Nephron progenitor cell (in vitro differentiated cells): ENCODE data around the gene ALDOA.

Experiments used
- DNase-seq: peaks from one replicate; pipeline ENCODE4 v3.0.0; 2021
- H3K27ac Mint-ChIP-seq: 2 replicates; pipeline ENCODE4 v1.8.0; 2021; ENCODE audit warnings: mild to moderate bottlenecking, moderate library complexity, mixed read lengths
- H3K27me3 Mint-ChIP-seq: 2 replicates; pipeline ENCODE4 v1.8.0; 2021; ENCODE audit warnings: mild to moderate bottlenecking, low read depth, mixed read lengths; ENCODE audit not compliant: poor library complexity
- H3K36me3 Mint-ChIP-seq: 2 replicates; pipeline ENCODE4 v1.8.0; 2021; ENCODE audit warnings: low read depth, mixed read lengths
- H3K4me1 Mint-ChIP-seq: 2 replicates; pipeline ENCODE4 v1.8.0; 2021; ENCODE audit warnings: mixed read lengths
- H3K4me3 Mint-ChIP-seq: 2 replicates; pipeline ENCODE4 v1.8.0; 2021; ENCODE audit warnings: mild to moderate bottlenecking, moderate library complexity, mixed read lengths
- H3K9me3 Mint-ChIP-seq: 2 replicates; pipeline ENCODE4 v1.8.0; 2021; ENCODE audit warnings: mild to moderate bottlenecking, moderate library complexity, mixed read lengths
- CTCF ChIP-seq: fragments of 200-600 bp; sonication (generic); IDR thresholded peaks from 2 replicates; pipeline ENCODE4 v1.5.0; 2021; ENCODE audit warnings: antibody characterized with exemption

The ALDOA gene

GRCh38 chr16:30023586-30023985 is 42.0 kb upstream of the ALDOA start:
- no peak for DNase-seq
- Mint-ChIP-seq H3K36me3 (no peaks in the 10 kb centered on the region), H3K4me3 (no peak overlapping the region), H3K9me3 (no peaks in the 10 kb centered on the region), H3K27me3 (peaks cover 57% of the 10 kb centered on the region), H3K27ac (no peak overlapping the region), H3K4me1 (peaks cover 26% of the 10 kb centered on the region)
- TF ChIP-seq CTCF: no peak

- no peak for DNase-seq
- H3K27ac Mint-ChIP-seq: no peak overlapping the region
- H3K36me3 Mint-ChIP-seq: no peaks in the 10 kb centered on the region
- TF ChIP-seq CTCF: no peak
- H3K4me3 Mint-ChIP-seq: no peak overlapping the region
- peaks cover 57% of the 10 kb centered on the region for H3K27me3 Mint-ChIP-seq
- peaks cover 26% of the 10 kb centered on the region for H3K4me1 Mint-ChIP-seq
- no peaks in the 10 kb centered on the region for H3K9me3 Mint-ChIP-seq
These were observed 41.1 kb upstream of the ALDOA start for GRCh38 chr16:30024451-30024850.

GRCh38 chr16:30025156-30025555 is 40.4 kb upstream of the ALDOA start:
- Mint-ChIP-seq H3K4me3 (no peak overlapping the region), H3K27ac (no peak overlapping the region), H3K4me1 (peaks cover 32% of the 10 kb centered on the region), H3K9me3 (no peaks in the 10 kb centered on the region), H3K27me3 (peaks cover 61% of the 10 kb centered on the region), H3K36me3 (no peaks in the 10 kb centered on the region)
- DNase-seq: no peak
- no peak for TF ChIP-seq CTCF

GRCh38 chr16:30025574-30025973 is 40.0 kb upstream of the ALDOA start:
- TF ChIP-seq CTCF: no peak
- no peak overlapping the region for H3K4me3 Mint-ChIP-seq
- H3K9me3 Mint-ChIP-seq: no peaks in the 10 kb centered on the region
- peaks cover 61% of the 10 kb centered on the region for H3K27me3 Mint-ChIP-seq
- no peak for DNase-seq
- peaks cover 34% of the 10 kb centered on the region for H3K4me1 Mint-ChIP-seq
- no peaks in the 10 kb centered on the region for H3K36me3 Mint-ChIP-seq
- no peak overlapping the region for H3K27ac Mint-ChIP-seq

GRCh38 chr16:30026449-30026848 is 39.1 kb upstream of the ALDOA start:
- H3K4me1 Mint-ChIP-seq: peaks cover 33% of the 10 kb centered on the region
- no peak for TF ChIP-seq CTCF
- no peaks in the 10 kb centered on the region for H3K36me3 Mint-ChIP-seq
- DNase-seq: no peak
- H3K27ac Mint-ChIP-seq: no peak overlapping the region
- peaks cover 61% of the 10 kb centered on the region for H3K27me3 Mint-ChIP-seq
- no peaks in the 10 kb centered on the region for H3K9me3 Mint-ChIP-seq
- H3K4me3 Mint-ChIP-seq: no peak overlapping the region

- DNase-seq: no peak
- H3K27me3 Mint-ChIP-seq: peaks cover 63% of the 10 kb centered on the region
- H3K36me3 Mint-ChIP-seq: no peaks in the 10 kb centered on the region
- TF ChIP-seq CTCF: no peak
- no peak overlapping the region for H3K27ac Mint-ChIP-seq
- H3K9me3 Mint-ChIP-seq: no peaks in the 10 kb centered on the region
- H3K4me1 Mint-ChIP-seq: peaks cover 44% of the 10 kb centered on the region
- H3K4me3 Mint-ChIP-seq: no peak overlapping the region
These were observed 37.7 kb upstream of the ALDOA start for GRCh38 chr16:30027588-30028437.
